A549 (cell line): ENCODE results near the gene KCNIP3. TPM values are rescaled to one million over a fixed set of nuclear protein-coding genes. Genes with fewer than 3 reads are reported as not detected.

ENCODE experiments used
- ATAC-seq, 2 experiments: fragments of 200-7000 bp in 1 of 2; fragments of >200 bp in 1 of 2; cut with Nextera tagmentation in 1 of 2; cut with Tn5 transposase in 1 of 2; 3 replicates each; pipeline versions ENCODE4 v1.8.0 to v1.9.1; 2018 to 2020; ENCODE audit warnings: mild to moderate bottlenecking in 1 of 2, moderate library complexity in 1 of 2
- CTCF ChIA-PET: fragments of 300-600 bp; sonication (Branson Sonifier 250); formaldehyde crosslinking; extraction: SDS; loops from one replicate; lab custom pipeline; 2021; ENCODE audit warnings: antibody characterized with exemption, inconsistent platforms; lab: Yijun Ruan, JAX
- POLR2A ChIA-PET: fragments of 350-600 bp; formaldehyde crosslinking; extraction: SDS; loops from one replicate; lab custom pipeline; 2021; ENCODE audit warnings: antibody characterized with exemption, inconsistent platforms; lab: Yijun Ruan, JAX
- DNase-seq, 2 experiments: peaks; one replicate each; pipeline versions ENCODE4 v3.0.0 to v3.0.0-alpha.2; 2011 to 2016; ENCODE audit warnings: low read depth in 1 of 2, low spot score in 1 of 2
- FAIRE-seq: peaks from 2 replicates; lab custom pipeline; 2011; peaks lifted over from hg19 to GRCh38; lab: Jason Lieb, UNC
- H3K27ac ChIP-seq, 2 experiments: fragments of >200 bp; sonication (Bioruptor Twin); formaldehyde crosslinking; 3 replicates each; pipeline ENCODE4 v1.5.1; 2016 to 2017
- H3K4me1 ChIP-seq: fragments of >200 bp; sonication (Bioruptor Twin); formaldehyde crosslinking; 3 replicates; pipeline ENCODE4 v1.6.1; 2016
- H3K4me2 ChIP-seq: fragments of >200 bp; sonication (Bioruptor Twin); formaldehyde crosslinking; 3 replicates; pipeline ENCODE4 v1.6.1; 2016
- H3K4me3 ChIP-seq: fragments of >200 bp; sonication (Bioruptor Twin); formaldehyde crosslinking; 3 replicates; pipeline ENCODE4 v1.5.1; 2016
- H3K9me3 ChIP-seq: fragments of >200 bp; sonication (Bioruptor Twin); formaldehyde crosslinking; 3 replicates; pipeline ENCODE4 v1.6.1; 2016
- BCL3 ChIP-seq: fragments of >200 bp; sonication (Bioruptor Twin); formaldehyde crosslinking; IDR thresholded peaks from 3 replicates; pipeline ENCODE4 v1.6.1; 2016
- BHLHE40 ChIP-seq: IDR thresholded peaks from 2 replicates; pipeline ENCODE4 v1.6.1; 2012; ENCODE audit warnings: low read depth, low read length, inconsistent platforms
- CBX2 ChIP-seq: fragments of 200-600 bp; sonication (generic); IDR thresholded peaks from 2 replicates; pipeline ENCODE4 v1.6.1; 2016; ENCODE audit warnings: low read depth, mild to moderate bottlenecking, borderline replicate concordance
- CBX8 ChIP-seq: fragments of 200-600 bp; sonication (generic); IDR thresholded peaks from 2 replicates; pipeline ENCODE4 v1.6.1; 2016
- ESRRA ChIP-seq: fragments of 150-350 bp; IDR thresholded peaks from 2 replicates; pipeline ENCODE4 v1.6.1; 2014; ENCODE audit warnings: mild to moderate bottlenecking, low read length, borderline replicate concordance
- FOSL2 ChIP-seq, 2 experiments: fragments of 450-650 bp in 1 of 2; fragments of >200 bp in 1 of 2; sonication (Bioruptor Twin) in 1 of 2; formaldehyde crosslinking; IDR thresholded peaks; 2 replicates each; pipeline versions ENCODE4 v1.5.0 to v1.6.1; 2016 to 2020; ENCODE audit warnings: mild to moderate bottlenecking in 1 of 2, moderate library complexity in 1 of 2
- HMGXB4 ChIP-seq: fragments of 250-450 bp; sonication (Bioruptor Pico); IDR thresholded peaks from 2 replicates; pipeline ENCODE4 v1.5.0; 2021; ENCODE audit warnings: mild to moderate bottlenecking, moderate library complexity, borderline replicate concordance
- JUN ChIP-seq, 2 experiments: fragments of >200 bp; sonication (Bioruptor Twin); formaldehyde crosslinking; IDR thresholded peaks; 2 replicates in 1 of 2; 3 replicates in 1 of 2; pipeline ENCODE4 v1.6.1; 2016 to 2017
- KDM1A ChIP-seq: fragments of 200-600 bp; sonication (generic); IDR thresholded peaks from 2 replicates; pipeline ENCODE4 v1.6.1; 2016; ENCODE audit warnings: low read depth, mild to moderate bottlenecking
- KDM5A ChIP-seq: fragments of 200-600 bp; sonication (generic); IDR thresholded peaks from 2 replicates; pipeline ENCODE4 v1.6.1; 2016; ENCODE audit warnings: antibody characterized with exemption, mild to moderate bottlenecking
- MAFK ChIP-seq: fragments of 450-650 bp; IDR thresholded peaks from 2 replicates; pipeline ENCODE4 v1.6.1; 2014; ENCODE audit not compliant: partially characterized antibody
- MYC ChIP-seq: IDR thresholded peaks from 2 replicates; pipeline ENCODE4 v1.6.1; 2012; ENCODE audit warnings: mild to moderate bottlenecking, inconsistent platforms, low read length, improper control_type of control experiment, borderline replicate concordance
- POLR2AphosphoS2 ChIP-seq: conservative IDR thresholded peaks from 2 replicates; pipeline ENCODE4 v1.6.1; 2012; ENCODE audit warnings: low read length, improper control_type of control experiment, inconsistent platforms
- REST ChIP-seq: fragments of 200-600 bp; sonication (generic); IDR thresholded peaks from 2 replicates; pipeline ENCODE4 v1.6.1; 2016; ENCODE audit warnings: antibody characterized with exemption, mild to moderate bottlenecking, moderate library complexity
- SMC3 ChIP-seq: fragments of >200 bp; sonication (Bioruptor Twin); formaldehyde crosslinking; IDR thresholded peaks from 3 replicates; pipeline ENCODE4 v1.6.1; 2018; ENCODE audit warnings: inconsistent platforms
- TP53 ChIP-seq: fragments of 250-450 bp; sonication (Bioruptor Pico); IDR thresholded peaks from 2 replicates; pipeline ENCODE4 v1.5.0; 2021; ENCODE audit warnings: mild to moderate bottlenecking, moderate library complexity
- USF2 ChIP-seq: fragments of 450-650 bp; IDR thresholded peaks from 2 replicates; pipeline ENCODE4 v1.6.1; 2014; ENCODE audit warnings: antibody characterized with exemption
- ZC3H11A ChIP-seq: fragments of 450-650 bp; IDR thresholded peaks from 2 replicates; pipeline ENCODE4 v1.6.1; 2014; ENCODE audit warnings: antibody characterized with exemption, mild to moderate bottlenecking
- ZNF302 ChIP-seq: fragments of 250-450 bp; sonication (Bioruptor Pico); IDR thresholded peaks from 2 replicates; pipeline ENCODE4 v1.9.0; 2021; ENCODE audit warnings: inconsistent platforms, mild to moderate bottlenecking, moderate library complexity
- WGBS: methylation state at CpG from one replicate; pipeline ENCODE4 v1.1.6; 2017; ENCODE audit errors: missing lambda C conversion rate; 5-methylcytosine and 5-hydroxymethylcytosine counted together
- polyA plus RNA-seq, 4 experiments: library from polyadenylated mRNA; depleted of rRNA in 3 of 4; stranded (reverse); fragments of >200 nt; fragmentation: RNase III in 1 of 4; extraction: RNeasy Plus Mini Kit Qiagen cat#74134 plus additional on column Dnase treatment in 1 of 4; gene quantifications; 2 replicates in 3 of 4; 3 replicates in 1 of 4; pipeline ENCODE4 v1.2.3, GENCODE V29; 2011 to 2017

KCNIP3 gene
- polyA plus RNA-seq, 2 of the 4 experiments (the other 2 are of a cell fraction), result 0.13 to 0.84 TPM

GRCh38 chr2:95374029-95374428 is 76.9 kb downstream of the KCNIP3 start:
- no peak for FAIRE-seq
- Histone ChIP-seq H3K4me2 (no peak overlapping the region), H3K27ac (no peak overlapping the region), H3K9me3 (no peaks in the 10 kb centered on the region), H3K4me1 (no peaks in the 10 kb centered on the region), H3K4me3 (no peak overlapping the region)
- ChIA-PET POLR2A (no interaction called here), CTCF (interaction anchor here (1.0 to 1.1 kb wide), 2 partner anchors 15 kb away, joined by 3 to 4 read pairs; no protein-coding TSS in a partner anchor)
- ATAC-seq, result no peak; a peak in 1 of 6 replicates
- DNase-seq, result no peak
- 85% methylated on average over 5 of the region's 6 CpGs for WGBS
- TF ChIP-seq REST (peak; percentile 47; the same call in 1 of the 2 replicates), FOSL2 (IDR thresholded peaks at IDR 0.05) (no peak), FOSL2 (CRISPR knock-in tag; IDR thresholded peaks at IDR 0.05) (no peak), MYC (no peak)

- DNase-seq, result no peak
- FAIRE-seq, result no peak
- H3K27ac ChIP-seq, result no peak overlapping the region
- ChIA-PET CTCF (interaction anchor here (1.0 kb wide), 1 partner anchor 14 kb away, joined by 4 read pairs; no protein-coding TSS in a partner anchor), POLR2A (no interaction called here)
- TF ChIP-seq FOSL2 (IDR thresholded peaks at IDR 0.05) (no peak), FOSL2 (CRISPR knock-in tag; IDR thresholded peaks at IDR 0.05) (no peak), KDM5A (no peak), MYC (no peak), SMC3 (no peak), CBX2 (no peak), USF2 (no peak), TP53 (CRISPR knock-in tag) (no peak), HMGXB4 (CRISPR knock-in tag) (no peak), ZNF302 (CRISPR knock-in tag) (no peak), KDM1A (no peak), ESRRA (no peak), ZC3H11A (no peak), CBX8 (no peak), POLR2AphosphoS2 (no peak), BCL3 (no peak), MAFK (no peak), BHLHE40 (no peak), JUN (IDR thresholded peaks at IDR 0.05) (no peak)
- H3K4me1 ChIP-seq, result no peaks in the 10 kb centered on the region
- no peak for ATAC-seq
- no peak overlapping the region for H3K4me2 ChIP-seq
- H3K4me3 ChIP-seq, result no peak overlapping the region
- no peaks in the 10 kb centered on the region for H3K9me3 ChIP-seq
- WGBS, result 51% methylated on average over 10 of the region's 11 CpGs
Observed at GRCh38 chr2:95374451-95374920, 77.3 kb downstream of the KCNIP3 start.
